Coronary artery (tissue), 2 donors: ENCODE data around the gene L3MBTL1.

ENCODE experiments used
- DNase-seq: peaks from one replicate; pipeline ENCODE4 v3.0.0-alpha.2; 2017; ENCODE audit warnings: low spot score
- H3K27ac ChIP-seq, 2 donors: fragments of 200-600 bp; sonication (generic); one replicate each; pipeline ENCODE4 v1.5.1; 2016 to 2019
- H3K4me3 ChIP-seq: fragments of 200-600 bp; sonication (generic); 2 replicates; pipeline ENCODE4 v1.5.1; 2016; ENCODE audit warnings: mild to moderate bottlenecking, moderate library complexity
- CTCF ChIP-seq: fragments of 200-600 bp; sonication (generic); IDR thresholded peaks from one replicate; pipeline ENCODE4 v1.5.1; 2019; ENCODE audit warnings: antibody characterized with exemption

L3MBTL1 gene

GRCh38 chr20:43462660-43463526, 44.6 kb upstream of the L3MBTL1 start:
- Histone ChIP-seq H3K27ac (no peak overlapping the region), H3K4me3 (no peak overlapping the region)
- no peak for DNase-seq
- TF ChIP-seq CTCF: no peak

GRCh38 chr20:43463527-43464218, 43.8 kb upstream of the L3MBTL1 start:
- DNase-seq: no peak
- Histone ChIP-seq H3K27ac (no peak overlapping the region), H3K4me3 (no peak overlapping the region)
- no peak for TF ChIP-seq CTCF

- DNase-seq: no peak
- no peak overlapping the region for H3K4me3 ChIP-seq
- TF ChIP-seq CTCF: no peak
Observed at GRCh38 chr20:43464219-43464790, 43.2 kb upstream of the L3MBTL1 start.

GRCh38 chr20:43465625-43465943, 41.9 kb upstream of the L3MBTL1 start:
- no peak for DNase-seq
- Histone ChIP-seq H3K4me3 (no peak overlapping the region), H3K27ac (no peak overlapping the region)
- no peak for TF ChIP-seq CTCF

More at GRCh38 chr20:43464219-43464790, 43.2 kb upstream of the L3MBTL1 start:
- no peak overlapping the region for H3K27ac ChIP-seq

GRCh38 chr20:43467589-43467988, 39.9 kb upstream of the L3MBTL1 start:
- TF ChIP-seq CTCF: no peak
- no peak for DNase-seq
- H3K27ac ChIP-seq: no peak overlapping the region
- H3K4me3 ChIP-seq: no peak overlapping the region

GRCh38 chr20:43472671-43473380, 34.7 kb upstream of the L3MBTL1 start:
- no peak for TF ChIP-seq CTCF

More at GRCh38 chr20:43472671-43473380, 34.7 kb upstream of the L3MBTL1 start:
- Histone ChIP-seq H3K27ac (no peak overlapping the region), H3K4me3 (no peak overlapping the region)
- DNase-seq: no peak
